ENCODE results near the gene CHRDL2.

CHRDL2 gene

DNA sequence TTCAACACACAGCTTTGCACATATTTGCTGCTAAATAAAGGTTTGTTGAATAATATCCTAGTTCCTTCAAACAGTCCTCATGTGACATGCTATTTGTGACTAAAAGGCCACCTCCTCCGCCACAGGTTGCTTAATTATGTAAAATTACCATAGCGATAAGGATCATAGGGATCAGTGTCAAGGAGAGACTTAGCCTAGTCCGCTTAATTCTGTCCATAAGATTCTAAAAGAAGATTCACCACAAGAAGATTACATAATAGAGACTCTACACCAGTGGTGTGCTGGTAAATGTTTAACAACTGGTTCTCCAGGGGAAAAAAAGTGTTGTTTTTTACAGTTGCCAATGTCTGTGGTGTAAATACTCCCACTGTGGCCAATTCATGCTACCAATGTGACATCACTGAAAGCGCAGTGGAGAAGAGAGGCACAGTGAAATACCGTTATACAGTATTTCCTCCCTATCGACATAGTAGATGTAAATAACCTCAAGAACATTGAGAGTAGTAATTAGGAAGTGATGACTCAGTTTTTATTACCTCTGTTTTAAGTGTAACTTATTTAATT lies 4.2 kb upstream of the CHRDL2 start:
- Mint-ChIP-seq H3K9me3 (no peaks in the 10 kb centered on the region), H3K27me3 (ENCODE audit: low read depth) (peaks cover 63% of the 10 kb centered on the region), H3K36me3 (ENCODE audit: low read depth) (no peaks in the 10 kb centered on the region), H3K4me1 (ENCODE audit: low read depth) (peaks cover 1% of the 10 kb centered on the region), H3K4me3 (no peak overlapping the region), H3K27ac (no peak overlapping the region)
- DNase-seq (ENCODE audit: low spot score) = no peak

DNA sequence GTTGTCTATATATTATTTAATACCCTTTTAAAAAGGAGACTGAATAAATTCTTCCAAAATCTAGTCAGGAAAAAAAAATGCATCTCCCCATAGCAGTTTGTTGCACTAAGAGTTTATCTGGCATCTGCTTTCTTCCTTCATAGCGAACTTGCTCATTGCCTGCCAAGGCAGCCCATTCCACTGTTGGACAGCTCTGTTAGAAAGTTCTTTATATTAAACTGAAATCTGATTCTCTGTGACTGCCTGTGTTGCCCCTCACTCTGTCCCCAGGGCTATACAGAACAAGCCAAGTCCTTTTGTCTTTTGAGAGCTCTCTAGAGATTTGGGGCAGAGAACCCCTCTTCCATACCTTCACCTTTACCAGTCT lies 3.3 kb upstream of the CHRDL2 start:
- peaks cover 1% of the 10 kb centered on the region for H3K4me1 Mint-ChIP-seq (ENCODE audit: low read depth)

DNA sequence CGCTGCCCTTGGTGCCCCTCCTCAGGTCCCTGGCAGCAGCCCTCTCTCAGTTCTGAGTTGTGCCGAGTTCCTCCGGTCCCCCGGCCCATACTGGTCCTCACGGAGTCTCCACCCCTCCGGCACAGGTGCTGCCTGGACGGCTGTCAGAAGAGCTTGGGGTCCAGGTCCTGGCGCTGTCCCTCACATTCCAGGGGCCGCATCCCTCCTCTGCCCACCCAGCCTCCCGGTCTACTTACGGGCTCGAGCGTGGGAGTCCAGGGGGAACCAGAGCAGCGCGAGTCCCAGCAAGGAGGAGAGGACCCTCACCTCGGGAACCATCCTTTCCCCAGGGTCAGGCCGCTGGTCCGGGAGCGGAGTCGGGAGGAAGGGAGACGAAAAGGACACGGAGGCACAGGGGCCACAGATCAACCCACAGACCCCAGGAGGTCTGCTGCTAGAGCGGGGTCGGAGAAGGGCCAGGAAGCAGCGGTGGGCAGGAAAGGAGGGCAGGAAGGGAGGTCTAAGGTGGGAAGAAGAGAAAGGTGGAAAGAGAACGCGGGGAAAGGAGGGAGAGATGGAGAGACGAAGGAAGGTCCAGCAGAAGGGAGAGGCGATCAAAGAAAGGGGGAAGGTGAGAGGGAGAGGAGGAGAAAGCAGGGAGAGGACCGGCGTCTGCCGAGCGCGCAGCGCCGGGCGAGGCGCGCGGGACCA lies 510 bp downstream of the CHRDL2 start:
- Mint-ChIP-seq H3K4me1 (ENCODE audit: low read depth) (peaks cover 1% of the 10 kb centered on the region), H3K4me3 (no peak overlapping the region)

More for the DNA sequence above, 3.3 kb upstream of the CHRDL2 start:
- Mint-ChIP-seq H3K36me3 (ENCODE audit: low read depth) (no peaks in the 10 kb centered on the region), H3K27me3 (ENCODE audit: low read depth) (peaks cover 68% of the 10 kb centered on the region), H3K9me3 (no peaks in the 10 kb centered on the region), H3K27ac (no peak overlapping the region), H3K4me3 (no peak overlapping the region)
- DNase-seq (ENCODE audit: low spot score) = no peak

DNA sequence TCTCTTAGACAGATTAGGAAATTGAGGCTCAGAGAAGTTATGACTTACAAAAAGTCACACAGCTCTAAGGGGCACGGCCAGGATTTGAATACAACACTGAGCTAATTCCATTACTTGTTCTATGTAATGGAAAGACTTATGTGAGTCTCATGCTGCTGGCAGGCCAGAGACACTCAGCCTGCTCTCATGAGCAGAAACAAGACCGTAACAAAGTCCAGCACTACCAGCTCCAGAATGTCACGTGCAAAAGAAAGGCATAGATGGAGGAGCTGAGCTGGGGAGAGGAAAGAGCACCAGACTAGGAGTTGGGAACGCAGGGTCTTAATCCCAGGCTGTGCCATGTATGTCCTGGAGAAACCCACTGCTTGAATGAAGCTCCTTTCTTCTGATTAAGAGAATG lies 1.8 kb downstream of the CHRDL2 start:
- H3K9me3 Mint-ChIP-seq = no peaks in the 10 kb centered on the region
- H3K27me3 Mint-ChIP-seq (ENCODE audit: low read depth) = peaks cover 71% of the 10 kb centered on the region
- no peak overlapping the region for H3K27ac Mint-ChIP-seq
- peaks cover 1% of the 10 kb centered on the region for H3K4me1 Mint-ChIP-seq (ENCODE audit: low read depth)
- no peaks in the 10 kb centered on the region for H3K36me3 Mint-ChIP-seq (ENCODE audit: low read depth)
- H3K4me3 Mint-ChIP-seq = no peak overlapping the region
- DNase-seq (ENCODE audit: low spot score) = no peak

More for the DNA sequence above, 510 bp downstream of the CHRDL2 start:
- Mint-ChIP-seq H3K27me3 (ENCODE audit: low read depth) (peaks cover 71% of the 10 kb centered on the region), H3K27ac (no peak overlapping the region), H3K36me3 (ENCODE audit: low read depth) (no peaks in the 10 kb centered on the region), H3K9me3 (no peaks in the 10 kb centered on the region)
- no peak for DNase-seq (ENCODE audit: low spot score)

DNA sequence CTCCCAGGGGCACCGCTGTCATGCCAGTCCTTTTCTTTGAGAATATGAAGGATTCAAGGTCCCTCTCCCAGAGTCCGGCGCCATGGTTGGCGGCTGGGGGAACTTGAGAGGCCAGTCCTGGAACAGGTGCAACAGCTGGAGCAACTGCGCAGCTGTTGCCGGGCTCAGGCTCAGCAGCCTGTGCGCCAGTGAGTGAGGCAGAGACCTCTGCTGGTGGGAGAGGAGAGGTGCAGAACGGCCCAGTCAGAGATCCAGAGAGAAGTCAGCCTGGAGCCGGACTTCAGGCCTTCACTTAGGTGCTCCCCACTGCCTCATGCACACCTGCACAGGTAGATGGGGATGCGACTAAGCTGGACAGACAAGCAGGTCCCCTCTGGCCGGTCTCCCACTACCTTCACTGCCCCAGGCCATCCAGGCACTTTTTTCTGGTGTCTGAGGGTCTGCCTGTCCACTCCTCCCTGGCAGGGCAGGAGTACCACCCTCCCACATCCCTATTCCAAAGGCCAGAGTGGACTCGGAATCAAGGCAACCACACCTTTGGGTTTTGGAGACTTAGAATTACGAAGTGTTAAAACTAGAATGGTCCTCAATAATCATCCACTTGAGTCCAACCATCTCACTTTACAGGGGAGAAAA lies 4.6 kb downstream of the CHRDL2 start:
- Mint-ChIP-seq H3K36me3 (ENCODE audit: low read depth) (no peaks in the 10 kb centered on the region), H3K9me3 (no peaks in the 10 kb centered on the region), H3K4me3 (no peak overlapping the region), H3K4me1 (ENCODE audit: low read depth) (no peaks in the 10 kb centered on the region), H3K27me3 (ENCODE audit: low read depth) (peaks cover 59% of the 10 kb centered on the region), H3K27ac (no peak overlapping the region)
- peak; percentile 40 for DNase-seq (ENCODE audit: low spot score)

DNA sequence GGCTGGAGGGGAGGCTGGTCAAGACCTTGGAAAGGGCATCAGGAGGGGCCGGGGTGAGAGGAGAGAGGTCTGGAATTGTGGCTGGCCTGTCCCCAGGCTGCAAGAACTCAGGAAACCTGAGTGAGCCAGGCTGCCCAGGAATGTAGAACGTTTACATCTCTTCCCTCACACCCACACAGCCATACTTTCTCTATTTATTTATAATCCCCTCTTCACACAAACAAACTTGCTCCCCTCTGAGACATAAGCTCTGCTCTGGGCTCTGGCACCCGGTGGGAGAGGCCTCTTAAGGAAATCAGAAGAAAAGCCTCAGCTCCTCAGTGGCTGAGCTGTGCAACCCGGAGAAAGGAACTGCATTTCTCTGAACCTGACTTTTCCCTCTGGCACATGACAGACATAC lies 5.5 kb downstream of the CHRDL2 start:
- H3K4me1 Mint-ChIP-seq (ENCODE audit: low read depth) = no peaks in the 10 kb centered on the region
- no peaks in the 10 kb centered on the region for H3K36me3 Mint-ChIP-seq (ENCODE audit: low read depth)
- H3K27me3 Mint-ChIP-seq (ENCODE audit: low read depth) = peaks cover 54% of the 10 kb centered on the region
- no peaks in the 10 kb centered on the region for H3K9me3 Mint-ChIP-seq
- H3K27ac Mint-ChIP-seq = no peak overlapping the region
- no peak overlapping the region for H3K4me3 Mint-ChIP-seq
- DNase-seq (ENCODE audit: low spot score) = no peak

DNA sequence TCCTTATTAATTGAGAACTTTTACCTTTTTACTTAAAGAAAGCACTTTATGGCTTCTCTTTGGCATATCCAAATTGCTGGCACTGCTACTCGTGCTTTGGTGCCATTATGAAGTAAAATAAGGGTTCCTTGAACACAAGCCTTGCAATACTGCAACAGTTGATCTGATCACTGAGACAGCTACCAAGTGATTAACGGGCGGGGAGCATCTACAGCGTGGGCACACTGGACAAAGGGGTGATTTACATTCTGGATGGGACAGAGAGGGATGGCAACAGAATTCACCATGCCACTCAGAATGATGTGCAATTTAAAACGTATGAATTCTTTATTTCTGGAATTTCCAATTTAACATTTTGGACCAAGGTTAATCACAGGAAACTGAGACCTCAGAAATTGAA lies 7.7 kb downstream of the CHRDL2 start:
- Mint-ChIP-seq H3K27ac (no peak overlapping the region), H3K27me3 (ENCODE audit: low read depth) (peaks cover 33% of the 10 kb centered on the region), H3K9me3 (no peaks in the 10 kb centered on the region), H3K4me3 (no peak overlapping the region), H3K4me1 (ENCODE audit: low read depth) (no peaks in the 10 kb centered on the region), H3K36me3 (ENCODE audit: low read depth) (no peaks in the 10 kb centered on the region)
- no peak for DNase-seq (ENCODE audit: low spot score)

DNA sequence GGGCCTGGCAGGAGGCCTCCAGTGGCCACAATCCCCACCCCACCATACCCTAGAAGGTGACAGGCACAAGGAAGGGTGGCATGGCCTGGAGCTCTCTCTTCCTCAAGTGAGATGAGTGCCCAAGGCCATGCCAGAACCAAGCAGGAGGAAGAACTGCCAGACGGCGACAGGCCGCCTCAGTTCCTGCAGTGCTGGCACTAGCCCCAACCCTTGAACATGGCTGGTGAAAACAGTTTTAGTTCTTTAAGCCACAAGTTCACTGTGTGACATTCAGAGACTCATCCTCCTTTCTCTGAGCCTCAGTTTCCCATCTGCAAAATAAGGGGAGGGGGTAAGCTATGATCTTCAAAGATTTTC lies 9.8 kb downstream of the CHRDL2 start:
- no peaks in the 10 kb centered on the region for H3K4me1 Mint-ChIP-seq (ENCODE audit: low read depth)
- H3K27me3 Mint-ChIP-seq (ENCODE audit: low read depth) = peaks cover 21% of the 10 kb centered on the region
- H3K36me3 Mint-ChIP-seq (ENCODE audit: low read depth) = no peaks in the 10 kb centered on the region
- no peak overlapping the region for H3K27ac Mint-ChIP-seq
- no peak overlapping the region for H3K4me3 Mint-ChIP-seq
- no peak for DNase-seq (ENCODE audit: low spot score)
- no peaks in the 10 kb centered on the region for H3K9me3 Mint-ChIP-seq

DNA sequence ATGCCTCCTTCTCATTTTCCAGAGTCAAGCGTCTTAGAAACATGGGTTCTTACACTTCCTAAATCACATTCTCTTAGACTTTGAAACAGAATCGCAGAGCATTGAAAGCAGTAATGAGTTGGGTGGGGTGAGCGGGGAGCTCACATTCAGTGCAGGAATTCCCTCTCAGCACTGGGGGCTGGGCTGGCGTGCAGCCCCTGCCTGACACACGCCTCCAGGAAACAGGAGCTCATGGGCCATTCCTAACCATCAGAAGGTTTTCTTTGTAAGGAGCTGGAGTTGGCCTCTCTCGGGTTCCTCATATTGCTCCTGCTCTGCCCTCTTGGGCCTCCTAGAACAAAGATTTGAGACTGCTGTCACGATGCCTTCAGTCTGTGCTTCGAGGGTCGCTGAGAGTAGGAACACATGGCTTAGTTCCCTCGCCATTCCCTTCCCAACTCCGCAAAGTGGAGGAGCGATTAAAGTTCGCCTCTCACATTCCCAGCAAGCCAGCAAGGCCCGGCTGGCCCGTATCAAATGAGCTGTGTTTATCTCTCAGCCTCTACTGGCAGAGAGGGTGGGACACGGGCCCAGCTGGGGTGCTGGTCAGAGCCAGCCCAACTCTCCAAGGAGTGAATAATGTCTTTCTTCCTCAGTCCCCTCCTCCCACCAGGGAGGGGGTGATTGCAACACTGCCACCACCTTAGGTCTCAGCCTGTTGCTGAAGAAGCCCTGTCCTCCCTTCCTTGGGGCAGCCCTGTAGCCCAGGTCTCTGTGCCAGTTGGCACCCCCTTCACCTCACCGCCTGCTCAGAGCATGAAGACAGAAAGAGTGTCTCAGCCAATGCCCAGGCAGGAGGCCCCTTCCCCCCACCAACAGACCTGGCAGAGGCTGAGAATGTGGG lies 10.4 kb downstream of the CHRDL2 start:
- no peak for DNase-seq (ENCODE audit: low spot score)
- H3K27ac Mint-ChIP-seq = no peak overlapping the region
- H3K4me3 Mint-ChIP-seq = no peak overlapping the region
- H3K27me3 Mint-ChIP-seq (ENCODE audit: low read depth) = peaks cover 19% of the 10 kb centered on the region
- H3K9me3 Mint-ChIP-seq = no peaks in the 10 kb centered on the region
- no peaks in the 10 kb centered on the region for H3K4me1 Mint-ChIP-seq (ENCODE audit: low read depth)
- H3K36me3 Mint-ChIP-seq (ENCODE audit: low read depth) = no peaks in the 10 kb centered on the region

DNA sequence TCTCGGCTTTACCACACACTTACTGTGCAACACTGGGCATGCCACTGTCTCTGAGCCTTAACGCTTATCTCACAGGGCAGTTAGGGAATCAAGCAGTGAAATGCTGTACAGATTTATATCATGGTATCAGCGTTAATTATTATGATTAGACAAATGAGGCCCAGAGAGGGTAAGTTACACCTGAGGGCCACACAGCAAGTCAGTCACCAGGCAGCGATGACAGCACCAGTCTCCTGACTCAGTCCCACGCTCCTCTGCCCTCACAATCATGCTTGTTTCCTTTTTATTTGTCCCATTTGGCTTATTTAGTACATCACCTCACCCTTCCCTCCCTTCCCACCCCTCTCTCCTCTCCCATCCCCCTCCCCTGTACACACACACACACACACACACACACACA lies 12.2 kb downstream of the CHRDL2 start:
- Mint-ChIP-seq H3K36me3 (ENCODE audit: low read depth) (no peaks in the 10 kb centered on the region), H3K27me3 (ENCODE audit: low read depth) (peaks cover 5% of the 10 kb centered on the region), H3K4me1 (ENCODE audit: low read depth) (no peaks in the 10 kb centered on the region), H3K27ac (no peak overlapping the region), H3K9me3 (no peaks in the 10 kb centered on the region), H3K4me3 (no peak overlapping the region)
- DNase-seq (ENCODE audit: low spot score) = no peak

DNA sequence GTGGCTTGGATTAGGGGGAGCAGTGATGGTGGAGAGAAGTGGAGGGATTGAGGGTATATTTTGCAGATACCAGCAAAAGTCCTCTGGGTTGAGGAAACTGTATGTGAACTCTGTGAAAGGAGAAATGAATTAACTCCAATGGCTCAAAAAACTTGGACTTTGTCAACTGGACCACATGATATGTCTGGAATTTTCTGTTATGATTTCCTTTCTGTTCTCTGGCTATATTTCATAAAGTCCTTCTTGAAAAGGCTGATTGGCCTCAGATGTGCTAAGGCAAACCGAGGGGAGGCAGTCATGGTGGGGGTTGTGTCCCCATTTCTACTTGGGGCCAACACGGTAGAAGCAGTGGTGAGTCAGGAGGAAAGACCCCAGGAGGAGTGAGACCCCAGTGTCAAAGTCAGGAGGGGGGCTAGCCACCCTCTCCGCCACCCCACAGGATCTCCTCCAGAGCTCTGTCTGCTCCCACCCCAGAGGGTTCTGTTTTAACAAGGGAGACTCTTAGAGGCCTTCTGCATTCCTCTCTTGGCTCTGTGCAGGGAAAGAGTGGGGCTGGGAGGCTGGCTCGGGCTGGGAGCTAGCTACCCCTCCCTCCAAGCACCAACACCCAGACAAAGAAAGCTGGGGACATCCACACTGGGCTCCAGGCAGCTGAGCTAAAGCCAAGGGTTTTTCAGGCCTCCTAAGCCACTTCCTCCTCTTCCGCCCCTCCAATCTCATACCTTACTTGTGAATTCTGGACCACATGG lies 13.8 kb downstream of the CHRDL2 start:
- no peaks in the 10 kb centered on the region for H3K9me3 Mint-ChIP-seq
- no peak for DNase-seq (ENCODE audit: low spot score)
- no peak overlapping the region for H3K4me3 Mint-ChIP-seq
- no peaks in the 10 kb centered on the region for H3K36me3 Mint-ChIP-seq (ENCODE audit: low read depth)
- H3K27me3 Mint-ChIP-seq (ENCODE audit: low read depth) = no peaks in the 10 kb centered on the region
- H3K27ac Mint-ChIP-seq = no peak overlapping the region
- H3K4me1 Mint-ChIP-seq (ENCODE audit: low read depth) = no peaks in the 10 kb centered on the region

DNA sequence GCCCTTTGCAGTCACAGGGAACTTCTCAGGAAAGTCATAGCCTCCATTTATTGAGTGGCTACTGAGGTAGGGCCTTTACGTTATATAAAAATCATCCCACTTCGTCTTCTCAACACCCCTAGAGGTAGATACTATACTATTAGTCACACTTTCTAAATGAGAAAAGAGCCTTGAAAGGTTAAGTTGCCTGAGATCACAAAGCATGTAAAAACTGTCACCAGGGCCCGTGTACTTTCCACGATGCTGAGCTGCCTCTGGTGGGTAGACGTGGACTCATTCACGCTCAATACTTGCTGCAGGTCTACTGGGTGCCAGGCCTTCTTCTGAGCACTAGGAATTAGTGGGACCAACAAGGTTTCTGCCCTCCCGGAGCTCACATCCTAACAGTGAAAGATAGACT lies 16.3 kb downstream of the CHRDL2 start:
- Mint-ChIP-seq H3K27ac (no peak overlapping the region), H3K4me3 (no peak overlapping the region), H3K9me3 (no peaks in the 10 kb centered on the region), H3K4me1 (ENCODE audit: low read depth) (no peaks in the 10 kb centered on the region), H3K27me3 (ENCODE audit: low read depth) (no peaks in the 10 kb centered on the region), H3K36me3 (ENCODE audit: low read depth) (no peaks in the 10 kb centered on the region)
- DNase-seq (ENCODE audit: low spot score) = no peak

DNA sequence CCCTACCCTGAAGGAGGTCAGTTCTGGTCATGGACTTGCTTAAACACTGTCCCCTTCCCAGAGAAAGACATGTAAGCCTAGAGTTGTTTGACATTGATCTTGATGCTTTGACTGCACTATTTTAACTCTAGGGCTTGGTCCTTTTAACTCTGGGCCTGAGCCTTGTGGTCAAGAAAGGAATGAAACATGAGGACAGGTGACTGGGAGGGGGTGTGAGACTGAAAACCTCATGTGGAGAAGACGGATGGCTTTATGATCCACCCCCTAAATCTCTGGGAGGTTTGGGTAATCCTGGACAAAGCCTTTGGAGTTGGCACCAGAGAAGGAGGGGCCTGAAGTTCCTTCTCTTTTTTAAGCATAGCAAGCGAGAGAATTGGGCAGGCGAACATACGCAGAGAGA lies 17.5 kb downstream of the CHRDL2 start:
- Mint-ChIP-seq H3K27me3 (ENCODE audit: low read depth) (no peaks in the 10 kb centered on the region), H3K4me1 (ENCODE audit: low read depth) (no peaks in the 10 kb centered on the region), H3K4me3 (no peak overlapping the region), H3K27ac (no peak overlapping the region), H3K36me3 (ENCODE audit: low read depth) (no peaks in the 10 kb centered on the region), H3K9me3 (no peaks in the 10 kb centered on the region)
- no peak for DNase-seq (ENCODE audit: low spot score)
